ENCODE measurements around the gene CPOX. TPM values are rescaled to one million over a fixed set of nuclear protein-coding genes. Genes with fewer than 3 reads are reported as not detected.

Gene CPOX
- total RNA-seq, 1 donor from 2014 or later = 11.5 TPM

- no peak overlapping the region for H3K4me3 Mint-ChIP-seq (ENCODE audit: unreplicated experiment)
- no peaks in the 10 kb centered on the region for H3K27me3 Mint-ChIP-seq (ENCODE audit: unreplicated experiment)
- no peaks in the 10 kb centered on the region for H3K36me3 Mint-ChIP-seq (ENCODE audit: unreplicated experiment)
- no peak for DNase-seq
- no peaks in the 10 kb centered on the region for H3K9me3 Mint-ChIP-seq (ENCODE audit: unreplicated experiment)
- no peaks in the 10 kb centered on the region for H3K4me1 Mint-ChIP-seq (ENCODE audit: low read depth, unreplicated experiment)
- H3K27ac Mint-ChIP-seq (ENCODE audit: unreplicated experiment) = no peak overlapping the region
- no peak for TF ChIP-seq CTCF (IDR thresholded peaks at IDR 0.05; ENCODE audit: partially characterized antibody, unreplicated experiment)
These were observed 32.7 kb upstream of the CPOX start for GRCh38 chr3:98626151-98626550.

- no peaks in the 10 kb centered on the region for H3K9me3 Mint-ChIP-seq (ENCODE audit: unreplicated experiment)
- no peaks in the 10 kb centered on the region for H3K36me3 Mint-ChIP-seq (ENCODE audit: unreplicated experiment)
- H3K4me3 Mint-ChIP-seq (ENCODE audit: unreplicated experiment) = no peak overlapping the region
- DNase-seq = no peak
- H3K27ac Mint-ChIP-seq (ENCODE audit: unreplicated experiment) = no peak overlapping the region
- TF ChIP-seq CTCF (IDR thresholded peaks at IDR 0.05; ENCODE audit: partially characterized antibody, unreplicated experiment) = no peak
- H3K27me3 Mint-ChIP-seq (ENCODE audit: unreplicated experiment) = no peaks in the 10 kb centered on the region
- H3K4me1 Mint-ChIP-seq (ENCODE audit: low read depth, unreplicated experiment) = no peaks in the 10 kb centered on the region
These were observed 30.3 kb upstream of the CPOX start for GRCh38 chr3:98623572-98624280.

GRCh38 chr3:98617841-98618240 is 24.4 kb upstream of the CPOX start:
- no peak for DNase-seq
- no peaks in the 10 kb centered on the region for H3K27me3 Mint-ChIP-seq (ENCODE audit: unreplicated experiment)
- TF ChIP-seq CTCF (IDR thresholded peaks at IDR 0.05; ENCODE audit: partially characterized antibody, unreplicated experiment) = no peak
- H3K9me3 Mint-ChIP-seq (ENCODE audit: unreplicated experiment) = no peaks in the 10 kb centered on the region
- H3K4me1 Mint-ChIP-seq (ENCODE audit: low read depth, unreplicated experiment) = no peaks in the 10 kb centered on the region
- H3K27ac Mint-ChIP-seq (ENCODE audit: unreplicated experiment) = no peak overlapping the region
- no peaks in the 10 kb centered on the region for H3K36me3 Mint-ChIP-seq (ENCODE audit: unreplicated experiment)
- H3K4me3 Mint-ChIP-seq (ENCODE audit: unreplicated experiment) = no peak overlapping the region

GRCh38 chr3:98613616-98614015 is 20.2 kb upstream of the CPOX start:
- TF ChIP-seq CTCF (IDR thresholded peaks at IDR 0.05; ENCODE audit: partially characterized antibody, unreplicated experiment) = no peak
- H3K27me3 Mint-ChIP-seq (ENCODE audit: unreplicated experiment) = no peaks in the 10 kb centered on the region
- peaks cover 2% of the 10 kb centered on the region for H3K9me3 Mint-ChIP-seq (ENCODE audit: unreplicated experiment)
- no peak for DNase-seq
- no peak overlapping the region for H3K4me3 Mint-ChIP-seq (ENCODE audit: unreplicated experiment)
- H3K4me1 Mint-ChIP-seq (ENCODE audit: low read depth, unreplicated experiment) = no peaks in the 10 kb centered on the region
- peaks cover 6% of the 10 kb centered on the region for H3K36me3 Mint-ChIP-seq (ENCODE audit: unreplicated experiment)
- H3K27ac Mint-ChIP-seq (ENCODE audit: unreplicated experiment) = no peak overlapping the region

GRCh38 chr3:98612996-98613517 is 19.6 kb upstream of the CPOX start:
- Mint-ChIP-seq H3K9me3 (ENCODE audit: unreplicated experiment) (peaks cover 2% of the 10 kb centered on the region), H3K27ac (ENCODE audit: unreplicated experiment) (no peak overlapping the region)

More at GRCh38 chr3:98612996-98613517, 19.6 kb upstream of the CPOX start:
- Mint-ChIP-seq H3K36me3 (ENCODE audit: unreplicated experiment) (peaks cover 6% of the 10 kb centered on the region), H3K27me3 (ENCODE audit: unreplicated experiment) (no peaks in the 10 kb centered on the region), H3K4me1 (ENCODE audit: low read depth, unreplicated experiment) (no peaks in the 10 kb centered on the region), H3K4me3 (ENCODE audit: unreplicated experiment) (no peak overlapping the region)
- DNase-seq = no peak
- no peak for TF ChIP-seq CTCF (IDR thresholded peaks at IDR 0.05; ENCODE audit: partially characterized antibody, unreplicated experiment)
